Large intestine (tissue), 3 donors: Measurements from ENCODE around the gene VTI1B. TPM values are rescaled to one million over a fixed set of nuclear protein-coding genes. Genes with fewer than 3 reads are reported as not detected.

ENCODE experiments used
- DNase-seq, 2 donors: peaks; one replicate each; pipeline versions ENCODE4 v3.0.0 to v3.0.0-alpha.2; 2013
- H3K27ac ChIP-seq: one replicate; pipeline ENCODE4 v1.5.1; 2013; ENCODE audit warnings: low read length
- H3K27me3 ChIP-seq: 2 replicates; pipeline ENCODE4 v1.6.1; 2013; ENCODE audit warnings: low read length; ENCODE audit not compliant: control insufficient read depth, insufficient read depth
- H3K36me3 ChIP-seq: 2 replicates; pipeline ENCODE4 v1.6.1; 2013; ENCODE audit warnings: low read length; ENCODE audit not compliant: control insufficient read depth, insufficient read depth
- H3K4me1 ChIP-seq: one replicate; pipeline ENCODE4 v1.6.1; 2013; ENCODE audit warnings: low read length; ENCODE audit not compliant: control insufficient read depth, insufficient read depth
- H3K4me3 ChIP-seq: one replicate; pipeline ENCODE4 v1.5.1; 2013; ENCODE audit warnings: low read length
- H3K9me3 ChIP-seq: one replicate; pipeline ENCODE4 v1.6.1; 2013; ENCODE audit warnings: mild to moderate bottlenecking, low read depth, low read length, moderate library complexity; ENCODE audit not compliant: control insufficient read depth
- WGBS: methylation state at CpG from one replicate; pipeline ENCODE4 v1.1.5; 2013; ENCODE audit warnings: low lambda C conversion rate; ENCODE audit not compliant: insufficient coverage; 5-methylcytosine and 5-hydroxymethylcytosine counted together
- polyA plus RNA-seq: library from polyadenylated mRNA; unstranded; fragments of 120-200 nt; gene quantifications from one replicate; pipeline ENCODE4 v1.2.1, GENCODE V29; 2013

The VTI1B gene
- polyA plus RNA-seq, 1 donor = 78.4 TPM

GRCh38 chr14:67653651-67654280, 20.7 kb downstream of the VTI1B start:
- H3K27ac ChIP-seq = no peak overlapping the region
- DNase-seq = no peak
- peaks cover 85% of the 10 kb centered on the region for H3K36me3 ChIP-seq
- no peak overlapping the region for H3K4me3 ChIP-seq
- H3K9me3 ChIP-seq = no peaks in the 10 kb centered on the region
- no peaks in the 10 kb centered on the region for H3K4me1 ChIP-seq
- no peaks in the 10 kb centered on the region for H3K27me3 ChIP-seq
- no CpG with 5 or more reads among the region's 6 CpGs for WGBS

DNA sequence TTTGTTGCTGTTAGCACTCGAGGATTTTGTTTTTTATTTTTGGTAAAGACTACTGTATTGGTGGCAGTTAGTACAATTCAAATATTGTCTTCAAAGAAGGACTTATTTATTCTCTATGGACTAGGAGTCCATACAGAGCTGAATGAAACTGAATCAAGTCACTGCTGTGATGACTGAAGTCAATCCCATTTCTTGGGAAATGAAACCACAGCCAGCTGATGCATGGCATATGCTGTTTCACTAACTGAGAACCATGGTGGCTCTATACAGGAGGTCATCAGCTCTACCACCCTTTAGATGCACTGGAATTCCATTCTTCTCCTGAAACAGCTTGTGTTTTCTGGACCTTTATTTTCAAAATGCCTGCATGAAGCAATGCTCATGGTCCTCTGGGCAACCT, 22.2 kb downstream of the VTI1B start:
- no peak for DNase-seq
- Histone ChIP-seq H3K9me3 (no peaks in the 10 kb centered on the region), H3K36me3 (peaks cover 82% of the 10 kb centered on the region), H3K4me1 (no peaks in the 10 kb centered on the region), H3K4me3 (no peak overlapping the region), H3K27ac (no peak overlapping the region), H3K27me3 (no peaks in the 10 kb centered on the region)
- whole genome bisulfite sequencing = no CpG with 5 or more reads among the region's 1 CpG

- no CpG with 5 or more reads among the region's 2 CpGs for WGBS
- H3K27ac ChIP-seq = no peak overlapping the region
- H3K27me3 ChIP-seq = no peaks in the 10 kb centered on the region
- peaks cover 74% of the 10 kb centered on the region for H3K36me3 ChIP-seq
- H3K4me3 ChIP-seq = no peak overlapping the region
- H3K9me3 ChIP-seq = no peaks in the 10 kb centered on the region
- peaks cover 4% of the 10 kb centered on the region for H3K4me1 ChIP-seq
- DNase-seq = no peak
These were observed 23.7 kb downstream of the VTI1B start for GRCh38 chr14:67650694-67651093.

DNA sequence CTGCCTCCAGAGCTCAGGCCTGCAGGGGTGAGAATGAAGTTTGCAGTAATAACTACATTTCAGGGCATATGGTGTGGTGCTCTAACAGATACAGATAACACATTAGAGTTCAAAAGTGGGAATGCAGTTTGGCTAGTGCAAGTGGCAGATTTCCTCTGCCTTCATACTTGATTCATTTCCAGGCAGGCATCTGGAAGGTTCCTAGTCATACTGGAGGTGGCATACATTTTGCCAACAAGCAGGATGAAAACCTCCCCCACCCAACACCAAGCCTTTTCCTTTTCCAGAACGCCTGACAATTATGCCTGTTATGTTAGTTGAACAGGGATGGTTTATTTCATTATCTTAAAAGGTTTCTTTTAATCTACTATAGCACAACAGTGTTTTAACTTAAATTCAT, 24.3 kb downstream of the VTI1B start:
- Histone ChIP-seq H3K36me3 (peaks cover 75% of the 10 kb centered on the region), H3K27me3 (no peaks in the 10 kb centered on the region), H3K4me1 (peaks cover 7% of the 10 kb centered on the region), H3K9me3 (no peaks in the 10 kb centered on the region), H3K4me3 (no peak overlapping the region), H3K27ac (no peak overlapping the region)
- no peak for DNase-seq
- WGBS = no CpG with 5 or more reads among the region's 1 CpG

DNA sequence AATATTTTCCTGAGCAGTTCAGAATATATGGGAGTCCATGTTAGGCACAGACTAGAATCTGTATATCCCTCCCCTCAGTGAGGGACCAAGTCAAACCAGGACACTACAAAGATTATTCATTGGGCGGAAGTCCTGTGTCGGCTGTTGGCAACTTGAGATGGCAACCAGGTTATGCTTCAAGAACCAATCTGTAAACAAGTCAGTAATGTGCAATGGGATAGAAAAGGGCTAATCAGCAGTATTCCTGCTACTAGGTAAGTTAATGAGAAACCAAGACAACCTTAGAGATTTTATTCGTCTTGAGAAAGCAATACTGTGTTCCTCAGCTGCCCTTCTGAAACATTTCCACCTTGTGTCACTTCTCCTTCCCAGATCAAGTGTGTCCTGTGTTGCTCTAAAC, 28.3 kb downstream of the VTI1B start:
- WGBS = no CpG with 5 or more reads among the region's 3 CpGs
- DNase-seq = peak; percentile 28 to 59
- H3K4me1 ChIP-seq = peaks cover 17% of the 10 kb centered on the region
- no peaks in the 10 kb centered on the region for H3K27me3 ChIP-seq
- H3K9me3 ChIP-seq = no peaks in the 10 kb centered on the region
- no peak overlapping the region for H3K4me3 ChIP-seq
- peak overlapping the region; percentile 55 for H3K27ac ChIP-seq
- H3K36me3 ChIP-seq = peaks cover 39% of the 10 kb centered on the region

- Histone ChIP-seq H3K27ac (peak overlapping the region; percentile 55), H3K4me3 (no peak overlapping the region), H3K27me3 (no peaks in the 10 kb centered on the region), H3K36me3 (peaks cover 33% of the 10 kb centered on the region), H3K4me1 (peaks cover 17% of the 10 kb centered on the region), H3K9me3 (no peaks in the 10 kb centered on the region)
- no CpG with 5 or more reads among the region's 5 CpGs for WGBS
- DNase-seq = no peak
These were observed 29.0 kb downstream of the VTI1B start for GRCh38 chr14:67645414-67645813.

DNA sequence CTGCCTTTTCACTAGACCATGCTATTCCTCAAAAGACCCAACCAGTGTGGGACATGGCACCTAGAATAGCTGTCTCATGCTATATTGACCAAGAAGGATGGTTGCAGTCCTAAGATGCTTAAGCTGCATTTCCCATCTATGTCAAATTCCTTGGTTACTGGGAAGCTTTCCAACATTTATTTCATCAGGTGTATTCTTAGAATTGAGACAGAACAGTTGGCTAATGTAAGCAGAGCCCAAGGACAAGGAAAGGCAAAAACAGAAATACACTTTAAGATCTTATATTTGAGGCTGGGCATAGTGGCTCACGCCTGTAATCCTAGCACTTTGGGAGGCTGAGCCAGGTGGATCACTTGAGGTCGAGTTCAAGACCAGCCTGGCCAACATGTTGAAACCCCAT, 30.0 kb downstream of the VTI1B start:
- no peak for DNase-seq
- H3K4me1 ChIP-seq = peaks cover 17% of the 10 kb centered on the region
- H3K4me3 ChIP-seq = no peak overlapping the region
- no CpG with 5 or more reads among the region's 2 CpGs for WGBS
- H3K27me3 ChIP-seq = no peaks in the 10 kb centered on the region
- H3K36me3 ChIP-seq = peaks cover 23% of the 10 kb centered on the region
- H3K9me3 ChIP-seq = no peaks in the 10 kb centered on the region
- no peak overlapping the region for H3K27ac ChIP-seq

DNA sequence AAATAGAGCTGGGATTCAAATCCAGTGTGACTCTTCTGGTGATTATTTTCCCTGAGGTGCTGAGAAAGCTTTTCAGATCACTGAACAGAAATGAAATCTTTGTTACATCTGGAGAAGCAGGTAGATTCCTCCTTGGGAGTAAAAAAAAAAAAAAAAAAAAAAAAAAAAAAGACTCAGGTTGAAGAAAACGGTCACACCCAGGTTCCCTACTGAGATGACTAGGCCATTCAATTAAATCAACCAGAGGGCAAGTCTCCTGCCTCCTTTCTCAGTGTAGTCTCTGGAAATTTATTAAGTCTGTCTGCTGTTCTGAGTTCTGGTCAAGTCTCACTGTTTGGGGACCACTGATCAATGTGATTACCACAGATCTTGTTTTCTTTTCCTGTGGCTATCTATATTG, 30.7 kb downstream of the VTI1B start:
- no peaks in the 10 kb centered on the region for H3K27me3 ChIP-seq
- H3K4me1 ChIP-seq = peaks cover 17% of the 10 kb centered on the region
- H3K27ac ChIP-seq = peak overlapping the region; percentile 38
- H3K4me3 ChIP-seq = no peak overlapping the region
- DNase-seq = peak in 1 of 2 donors; percentile 32
- WGBS = no CpG with 5 or more reads among the region's 1 CpG
- H3K36me3 ChIP-seq = peaks cover 16% of the 10 kb centered on the region
- H3K9me3 ChIP-seq = no peaks in the 10 kb centered on the region

DNA sequence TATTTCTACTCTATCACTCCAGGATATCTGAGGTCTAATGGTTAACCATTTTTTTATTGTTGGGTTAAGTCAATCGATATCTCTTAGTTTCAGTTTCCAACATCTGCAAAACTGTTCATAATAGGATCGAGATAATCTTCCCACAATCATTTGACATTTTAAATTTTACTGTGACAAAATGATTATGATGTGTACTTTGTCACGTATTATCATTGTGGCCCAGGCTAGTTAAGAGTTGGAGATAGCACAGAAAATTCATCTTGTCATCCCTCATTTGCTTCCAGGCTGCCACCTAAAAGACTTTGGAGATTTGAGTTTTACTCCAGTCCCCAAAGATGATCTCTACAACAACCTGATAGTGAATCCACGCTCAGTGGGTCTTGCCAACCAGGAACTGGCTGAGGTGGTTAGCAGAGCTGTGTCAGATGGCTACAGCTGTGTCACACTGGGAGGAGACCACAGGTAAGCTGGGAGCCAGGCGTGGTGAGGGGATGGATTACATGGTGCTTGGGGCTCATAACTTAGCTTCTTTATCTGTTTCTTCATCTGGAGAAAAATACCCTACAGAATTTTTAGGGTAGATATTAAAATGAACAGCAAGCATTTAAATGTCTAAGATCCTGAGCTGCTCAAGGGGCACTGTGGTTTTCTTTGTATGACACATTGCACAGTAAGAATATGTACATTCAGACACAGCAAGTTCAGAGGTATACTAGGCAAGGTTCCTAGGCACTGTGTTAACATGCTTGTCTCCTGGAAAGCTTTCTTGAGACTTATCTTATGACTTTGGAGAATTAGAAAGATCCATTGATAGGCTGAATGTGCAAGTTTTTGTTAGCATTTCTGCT, 32.3 kb downstream of the VTI1B start:
- peak in 1 of 2 donors; percentile 39 for DNase-seq
- Histone ChIP-seq H3K27ac (peak overlapping the region; percentile 46), H3K4me1 (peaks cover 17% of the 10 kb centered on the region), H3K4me3 (no peak overlapping the region), H3K27me3 (no peaks in the 10 kb centered on the region), H3K9me3 (no peaks in the 10 kb centered on the region), H3K36me3 (peaks cover 9% of the 10 kb centered on the region)
- WGBS = no CpG with 5 or more reads among the region's 5 CpGs

- Histone ChIP-seq H3K9me3 (no peaks in the 10 kb centered on the region), H3K27me3 (no peaks in the 10 kb centered on the region), H3K4me1 (peaks cover 17% of the 10 kb centered on the region), H3K27ac (no peak overlapping the region), H3K36me3 (peaks cover 3% of the 10 kb centered on the region), H3K4me3 (no peak overlapping the region)
- DNase-seq = no peak
- WGBS = 100% methylated on average over 1 of the region's 1 CpG
These were observed 33.0 kb downstream of the VTI1B start for GRCh38 chr14:67641480-67641879.
